Keratinocyte (primary cell): ENCODE data around the gene GTF3C6.

Source experiments
- EZH2 ChIP-seq: IDR thresholded peaks from one replicate; pipeline ENCODE4 v1.6.1; 2012; ENCODE audit warnings: inconsistent platforms, mild to moderate bottlenecking, low read length, moderate library complexity
- TF ChIP-seq, protein P1 (sequence below), 3 experiments: IDR thresholded peaks in 1 of 3; conservative IDR thresholded peaks in 1 of 3; optimal IDR thresholded peaks in 1 of 3; 2 replicates in 2 of 3; 3 replicates in 1 of 3; pipeline versions ENCODE3 to v1.5.1; 2011; ENCODE audit warnings: low read length in 3 of 3, mild to moderate bottlenecking in 3 of 3, moderate library complexity in 2 of 3, control low read depth in 1 of 3, inconsistent platforms in 1 of 3; ENCODE audit not compliant: insufficient read depth in 2 of 3; ENCODE audit errors: extremely low read depth in 1 of 3

DNA sequence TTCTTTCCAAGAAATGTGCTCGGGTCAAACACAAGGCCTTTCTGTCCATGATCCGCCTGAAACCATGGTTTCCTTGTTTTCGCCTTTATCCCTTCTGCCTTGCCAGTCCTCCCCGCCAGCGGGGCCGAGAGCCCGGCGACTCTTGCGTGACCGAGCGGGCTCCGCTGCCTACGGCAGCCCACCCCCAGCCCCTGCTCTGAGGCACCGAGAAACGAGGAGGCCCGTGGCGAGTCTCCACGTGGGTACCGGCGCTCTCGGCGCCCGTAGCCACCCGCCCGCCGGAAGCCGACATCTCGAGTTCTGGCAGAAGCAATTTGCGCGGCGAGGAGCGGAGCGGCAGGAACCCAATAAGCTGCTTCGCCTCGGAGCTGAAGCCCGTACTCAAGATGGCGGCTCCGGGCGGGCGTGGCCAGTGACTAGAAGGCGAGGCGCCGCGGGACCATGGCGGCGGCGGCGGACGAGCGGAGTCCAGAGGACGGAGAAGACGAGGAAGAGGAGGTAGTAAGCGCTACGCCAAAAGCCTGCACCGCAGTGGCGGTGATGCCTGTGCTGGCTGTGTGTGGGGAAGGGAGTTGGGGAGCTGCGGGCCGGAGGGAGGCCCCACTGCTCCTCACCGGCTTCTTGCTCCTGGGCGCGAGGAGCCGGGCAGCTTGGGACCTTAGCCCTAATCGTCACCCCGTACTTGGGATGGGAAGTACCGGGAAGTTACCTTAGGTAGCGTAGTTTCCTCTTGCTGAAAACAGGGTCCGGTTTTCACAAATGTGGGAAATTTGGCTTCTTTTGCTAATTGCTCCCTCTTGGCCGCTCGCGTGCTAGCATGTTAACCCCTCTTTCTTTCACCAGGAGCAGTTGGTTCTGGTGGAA is at the start of gene GTF3C6:
- TF ChIP-seq, protein P1, sequence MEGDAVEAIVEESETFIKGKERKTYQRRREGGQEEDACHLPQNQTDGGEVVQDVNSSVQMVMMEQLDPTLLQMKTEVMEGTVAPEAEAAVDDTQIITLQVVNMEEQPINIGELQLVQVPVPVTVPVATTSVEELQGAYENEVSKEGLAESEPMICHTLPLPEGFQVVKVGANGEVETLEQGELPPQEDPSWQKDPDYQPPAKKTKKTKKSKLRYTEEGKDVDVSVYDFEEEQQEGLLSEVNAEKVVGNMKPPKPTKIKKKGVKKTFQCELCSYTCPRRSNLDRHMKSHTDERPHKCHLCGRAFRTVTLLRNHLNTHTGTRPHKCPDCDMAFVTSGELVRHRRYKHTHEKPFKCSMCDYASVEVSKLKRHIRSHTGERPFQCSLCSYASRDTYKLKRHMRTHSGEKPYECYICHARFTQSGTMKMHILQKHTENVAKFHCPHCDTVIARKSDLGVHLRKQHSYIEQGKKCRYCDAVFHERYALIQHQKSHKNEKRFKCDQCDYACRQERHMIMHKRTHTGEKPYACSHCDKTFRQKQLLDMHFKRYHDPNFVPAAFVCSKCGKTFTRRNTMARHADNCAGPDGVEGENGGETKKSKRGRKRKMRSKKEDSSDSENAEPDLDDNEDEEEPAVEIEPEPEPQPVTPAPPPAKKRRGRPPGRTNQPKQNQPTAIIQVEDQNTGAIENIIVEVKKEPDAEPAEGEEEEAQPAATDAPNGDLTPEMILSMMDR (optimal IDR thresholded peaks at IDR 0.05 in 1 of 3, IDR thresholded peaks at IDR 0.05 in 1 of 3, conservative IDR thresholded peaks at IDR 0.05 in 1 of 3; ENCODE audit: extremely low read depth in 1 of 3, insufficient read depth in 2 of 3, low read length in 3 of 3) = no peak
- no peak for TF ChIP-seq EZH2
